Natural killer cell (primary cell): ENCODE results near the gene FAM120AOS. TPM values are rescaled to one million over a fixed set of nuclear protein-coding genes. Genes with fewer than 3 reads are reported as not detected.

Experiments
- ATAC-seq, 3 donors: fragments of 150-1000 bp in 2 of 3; fragments of 200-7000 bp in 1 of 3; cut with Tn5 transposase; 1 replicate in 1 of 3; 2 replicates in 2 of 3; pipeline ENCODE4 v1.10.0; 2021; ENCODE audit warnings: mild to moderate bottlenecking in 2 of 3, moderate library complexity in 2 of 3
- DNase-seq, 2 donors: peaks; one replicate each; pipeline versions ENCODE4 v3.0.0 to v3.0.0-alpha.2; 2013 to 2021; ENCODE audit warnings: mixed read lengths in 1 of 2
- H3K27ac ChIP-seq: one replicate; pipeline ENCODE4 v1.5.1; 2013; ENCODE audit warnings: mild to moderate bottlenecking, low read length
- H3K27me3 ChIP-seq: one replicate; pipeline ENCODE4 v1.6.1; 2013; ENCODE audit warnings: low read length; ENCODE audit not compliant: control insufficient read depth, insufficient read depth
- H3K36me3 ChIP-seq: one replicate; pipeline ENCODE4 v1.6.1; 2013; ENCODE audit warnings: low read length; ENCODE audit not compliant: control insufficient read depth, insufficient read depth
- H3K4me1 ChIP-seq: one replicate; pipeline ENCODE4 v1.6.1; 2013; ENCODE audit warnings: low read length; ENCODE audit not compliant: control insufficient read depth, insufficient read depth
- H3K4me3 ChIP-seq: one replicate; pipeline ENCODE4 v1.5.1; 2013; ENCODE audit warnings: low read length
- H3K9me3 ChIP-seq: one replicate; pipeline ENCODE4 v1.6.1; 2013; ENCODE audit warnings: low read length; ENCODE audit not compliant: control insufficient read depth, insufficient read depth
- H3K27ac Mint-ChIP-seq, 2 donors: one replicate each; pipeline ENCODE4 v1.8.0; 2022; ENCODE audit warnings: mild to moderate bottlenecking in 2 of 2, mixed read lengths in 2 of 2, moderate library complexity in 1 of 2
- H3K27me3 Mint-ChIP-seq, 2 donors: one replicate each; pipeline ENCODE4 v1.8.0; 2022; ENCODE audit warnings: low read depth in 2 of 2, mixed read lengths in 2 of 2
- H3K36me3 Mint-ChIP-seq: one replicate; pipeline ENCODE4 v1.8.0; 2022; ENCODE audit warnings: mixed read lengths
- H3K4me1 Mint-ChIP-seq, 2 donors: one replicate each; pipeline ENCODE4 v1.8.0; 2022; ENCODE audit warnings: mixed read lengths in 2 of 2
- H3K4me3 Mint-ChIP-seq: one replicate; pipeline ENCODE4 v1.8.0; 2022; ENCODE audit warnings: mild to moderate bottlenecking, moderate library complexity, mixed read lengths
- H3K9me3 Mint-ChIP-seq, 2 donors: one replicate each; pipeline ENCODE4 v1.8.0; 2022; ENCODE audit warnings: mixed read lengths in 2 of 2
- WGBS: methylation state at CpG from one replicate; pipeline ENCODE4 v1.1.7; 2013; ENCODE audit warnings: missing lambda C conversion rate; ENCODE audit not compliant: insufficient coverage; 5-methylcytosine and 5-hydroxymethylcytosine counted together
- intact Hi-C: fragments of 100-400 bp; cut with micrococcal nuclease; formaldehyde crosslinking; loops from one replicate; pipeline ENCODE4 v1.14.2; 2022
- total RNA-seq, 4 donors: library from RNA; stranded (reverse); fragments of 120-200 nt in 1 of 4; gene quantifications; one replicate each; pipeline versions ENCODE4 v1.2.3 to v1.2.4, GENCODE V29; 2013 to 2022
- TF ChIP-seq, protein P1 (sequence below): fragments of 200-600 bp; IDR thresholded peaks from one replicate; pipeline ENCODE4 v1.8.0; 2022; ENCODE audit warnings: antibody characterized with exemption

FAM120AOS gene
- total RNA-seq, 3 donors from 2014 or later (not counting 1 experiment from before 2014, with no cell fraction given) = 36.7 to 49.7 (median 45.3) TPM

- no peak for ATAC-seq
- intact Hi-C loops = no loop called here
- H3K27me3 Mint-ChIP-seq = peaks cover 32 to 39% of the 10 kb centered on the region in 2 donors
- Histone ChIP-seq H3K9me3 (peaks cover 28% of the 10 kb centered on the region), H3K4me1 (no peaks in the 10 kb centered on the region), H3K27me3 (peaks cover 4% of the 10 kb centered on the region), H3K27ac (no peak overlapping the region), H3K4me3 (no peak overlapping the region), H3K36me3 (no peaks in the 10 kb centered on the region)
- 90% methylated on average over 8 of the region's 8 CpGs for WGBS
- TF ChIP-seq, protein P1, sequence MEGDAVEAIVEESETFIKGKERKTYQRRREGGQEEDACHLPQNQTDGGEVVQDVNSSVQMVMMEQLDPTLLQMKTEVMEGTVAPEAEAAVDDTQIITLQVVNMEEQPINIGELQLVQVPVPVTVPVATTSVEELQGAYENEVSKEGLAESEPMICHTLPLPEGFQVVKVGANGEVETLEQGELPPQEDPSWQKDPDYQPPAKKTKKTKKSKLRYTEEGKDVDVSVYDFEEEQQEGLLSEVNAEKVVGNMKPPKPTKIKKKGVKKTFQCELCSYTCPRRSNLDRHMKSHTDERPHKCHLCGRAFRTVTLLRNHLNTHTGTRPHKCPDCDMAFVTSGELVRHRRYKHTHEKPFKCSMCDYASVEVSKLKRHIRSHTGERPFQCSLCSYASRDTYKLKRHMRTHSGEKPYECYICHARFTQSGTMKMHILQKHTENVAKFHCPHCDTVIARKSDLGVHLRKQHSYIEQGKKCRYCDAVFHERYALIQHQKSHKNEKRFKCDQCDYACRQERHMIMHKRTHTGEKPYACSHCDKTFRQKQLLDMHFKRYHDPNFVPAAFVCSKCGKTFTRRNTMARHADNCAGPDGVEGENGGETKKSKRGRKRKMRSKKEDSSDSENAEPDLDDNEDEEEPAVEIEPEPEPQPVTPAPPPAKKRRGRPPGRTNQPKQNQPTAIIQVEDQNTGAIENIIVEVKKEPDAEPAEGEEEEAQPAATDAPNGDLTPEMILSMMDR = no peak
- H3K4me3 Mint-ChIP-seq = no peak overlapping the region
- no peaks in the 10 kb centered on the region for H3K4me1 Mint-ChIP-seq
- peaks cover 3 to 4% of the 10 kb centered on the region in 2 donors for H3K9me3 Mint-ChIP-seq
- no peak overlapping the region for H3K27ac Mint-ChIP-seq
- no peak for DNase-seq
- peaks cover 18% of the 10 kb centered on the region for H3K36me3 Mint-ChIP-seq
These were observed 36.7 kb downstream of the FAM120AOS start for GRCh38 chr9:93416530-93417235.

GRCh38 chr9:93415176-93415690, 38.1 kb downstream of the FAM120AOS start:
- Mint-ChIP-seq H3K9me3 (peaks cover 3 to 4% of the 10 kb centered on the region in 2 donors), H3K27ac (no peak overlapping the region), H3K4me3 (no peak overlapping the region), H3K27me3 (peaks cover 38 to 50% of the 10 kb centered on the region in 2 donors), H3K4me1 (no peaks in the 10 kb centered on the region), H3K36me3 (peaks cover 18% of the 10 kb centered on the region)
- peaks cover 4% of the 10 kb centered on the region for H3K27me3 ChIP-seq
- no peaks in the 10 kb centered on the region for H3K4me1 ChIP-seq
- TF ChIP-seq, protein P1 = no peak
- no CpG with 5 or more reads among the region's 2 CpGs for whole genome bisulfite sequencing
- H3K9me3 ChIP-seq = peaks cover 28% of the 10 kb centered on the region
- intact Hi-C loops = no loop called here
- no peak overlapping the region for H3K4me3 ChIP-seq
- no peak for DNase-seq
- no peaks in the 10 kb centered on the region for H3K36me3 ChIP-seq
- ATAC-seq = no peak
- H3K27ac ChIP-seq = no peak overlapping the region

DNA sequence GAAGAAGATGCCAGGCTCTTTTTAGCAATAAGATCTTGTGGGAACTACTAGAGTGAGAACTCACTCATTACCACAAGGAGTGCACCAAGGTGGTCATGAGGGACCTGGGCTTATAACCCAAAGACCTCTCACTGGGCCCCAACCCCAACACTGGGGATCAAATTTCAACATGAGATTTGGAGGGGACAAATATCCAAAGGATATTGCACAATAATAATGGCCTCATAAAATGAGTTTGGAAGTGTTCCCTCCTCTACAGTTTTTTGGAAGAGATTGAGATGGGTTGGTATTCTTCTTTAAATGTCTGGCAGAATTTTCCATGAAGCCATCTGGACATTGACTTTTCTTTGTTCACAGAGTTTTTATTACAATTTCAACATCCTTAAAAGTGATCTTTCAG, 39.9 kb downstream of the FAM120AOS start:
- Histone ChIP-seq H3K4me3 (no peak overlapping the region), H3K36me3 (no peaks in the 10 kb centered on the region), H3K4me1 (no peaks in the 10 kb centered on the region), H3K27me3 (peaks cover 4% of the 10 kb centered on the region), H3K9me3 (peaks cover 16% of the 10 kb centered on the region), H3K27ac (no peak overlapping the region)
- Mint-ChIP-seq H3K9me3 (no peaks in the 10 kb centered on the region), H3K36me3 (peaks cover 8% of the 10 kb centered on the region), H3K4me1 (no peaks in the 10 kb centered on the region), H3K27me3 (peaks cover 47 to 65% of the 10 kb centered on the region in 2 donors), H3K27ac (no peak overlapping the region), H3K4me3 (no peak overlapping the region)
- TF ChIP-seq, protein P1 = no peak
- intact Hi-C loops = no loop called here
- ATAC-seq (no peak), DNase-seq (no peak)
